Parathyroid adenoma (tissue), 2 donors: ENCODE data around the gene CD19.
"Not testable (repeated sequence)": the region's sequence is repeated elsewhere in the genome, so short reads cannot be mapped to it uniquely, and the experiment has no call there.

Experiments
- H2AFZ ChIP-seq: fragments of 300-600 bp; sonication (generic); one replicate; pipeline ENCODE4 v1.7.0; 2017; ENCODE audit warnings: antibody characterized with exemption, mild to moderate bottlenecking
- H3K27ac ChIP-seq: fragments of 300-600 bp; sonication (generic); one replicate; pipeline ENCODE4 v1.7.0; 2017
- H3K27me3 ChIP-seq: fragments of 300-600 bp; sonication (generic); one replicate; pipeline ENCODE4 v1.7.0; 2017; ENCODE audit warnings: low read length; ENCODE audit not compliant: control insufficient read depth, insufficient read depth
- H3K36me3 ChIP-seq: fragments of 300-600 bp; sonication (generic); one replicate; pipeline ENCODE4 v1.7.0; 2017; ENCODE audit warnings: low read length; ENCODE audit not compliant: control insufficient read depth, insufficient read depth
- H3K4me1 ChIP-seq: fragments of 300-600 bp; sonication (generic); one replicate; pipeline ENCODE4 v1.7.0; 2017; ENCODE audit warnings: control low read depth
- H3K4me2 ChIP-seq: fragments of 300-600 bp; sonication (generic); one replicate; pipeline ENCODE4 v1.7.0; 2017; ENCODE audit warnings: low read length
- H3K4me3 ChIP-seq: fragments of 300-600 bp; sonication (generic); one replicate; pipeline ENCODE4 v1.7.0; 2017; ENCODE audit warnings: low read depth, low read length
- H3K79me2 ChIP-seq: fragments of 300-600 bp; sonication (generic); one replicate; pipeline ENCODE4 v1.7.0; 2017; ENCODE audit warnings: control low read depth
- H3K9ac ChIP-seq: fragments of 300-600 bp; sonication (generic); one replicate; pipeline ENCODE4 v1.7.0; 2017; ENCODE audit warnings: mild to moderate bottlenecking
- H3K9me3 ChIP-seq: fragments of 300-600 bp; sonication (generic); one replicate; pipeline ENCODE4 v1.7.0; 2017; ENCODE audit warnings: low read length; ENCODE audit not compliant: control insufficient read depth
- TF ChIP-seq, protein P1 (sequence below): fragments of 300-600 bp; sonication (generic); IDR thresholded peaks from one replicate; pipeline ENCODE4 v1.7.0; 2017; ENCODE audit warnings: antibody characterized with exemption, mild to moderate bottlenecking
- donor health status: primary hyperparathyroidism.

CD19 gene

GRCh38 chr16:28925386-28926228 is 6.2 kb upstream of the CD19 start:
- peak overlapping the region; percentile 95 for H3K27ac ChIP-seq
- H3K4me2 ChIP-seq, result peak overlapping the region; percentile 96
- H3K27me3 ChIP-seq, result no peaks in the 10 kb centered on the region
- peaks cover 3% of the 10 kb centered on the region for H3K79me2 ChIP-seq
- H3K36me3 ChIP-seq, result no peaks in the 10 kb centered on the region
- peak overlapping the region; percentile 94 for H3K4me3 ChIP-seq
- peak overlapping the region; percentile 73 for H3K9ac ChIP-seq
- peaks cover 15% of the 10 kb centered on the region for H3K4me1 ChIP-seq
- no peaks in the 10 kb centered on the region for H3K9me3 ChIP-seq
- TF ChIP-seq, protein P1, sequence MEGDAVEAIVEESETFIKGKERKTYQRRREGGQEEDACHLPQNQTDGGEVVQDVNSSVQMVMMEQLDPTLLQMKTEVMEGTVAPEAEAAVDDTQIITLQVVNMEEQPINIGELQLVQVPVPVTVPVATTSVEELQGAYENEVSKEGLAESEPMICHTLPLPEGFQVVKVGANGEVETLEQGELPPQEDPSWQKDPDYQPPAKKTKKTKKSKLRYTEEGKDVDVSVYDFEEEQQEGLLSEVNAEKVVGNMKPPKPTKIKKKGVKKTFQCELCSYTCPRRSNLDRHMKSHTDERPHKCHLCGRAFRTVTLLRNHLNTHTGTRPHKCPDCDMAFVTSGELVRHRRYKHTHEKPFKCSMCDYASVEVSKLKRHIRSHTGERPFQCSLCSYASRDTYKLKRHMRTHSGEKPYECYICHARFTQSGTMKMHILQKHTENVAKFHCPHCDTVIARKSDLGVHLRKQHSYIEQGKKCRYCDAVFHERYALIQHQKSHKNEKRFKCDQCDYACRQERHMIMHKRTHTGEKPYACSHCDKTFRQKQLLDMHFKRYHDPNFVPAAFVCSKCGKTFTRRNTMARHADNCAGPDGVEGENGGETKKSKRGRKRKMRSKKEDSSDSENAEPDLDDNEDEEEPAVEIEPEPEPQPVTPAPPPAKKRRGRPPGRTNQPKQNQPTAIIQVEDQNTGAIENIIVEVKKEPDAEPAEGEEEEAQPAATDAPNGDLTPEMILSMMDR, result no peak
- H2AFZ ChIP-seq, result peak overlapping the region; percentile 87

DNA sequence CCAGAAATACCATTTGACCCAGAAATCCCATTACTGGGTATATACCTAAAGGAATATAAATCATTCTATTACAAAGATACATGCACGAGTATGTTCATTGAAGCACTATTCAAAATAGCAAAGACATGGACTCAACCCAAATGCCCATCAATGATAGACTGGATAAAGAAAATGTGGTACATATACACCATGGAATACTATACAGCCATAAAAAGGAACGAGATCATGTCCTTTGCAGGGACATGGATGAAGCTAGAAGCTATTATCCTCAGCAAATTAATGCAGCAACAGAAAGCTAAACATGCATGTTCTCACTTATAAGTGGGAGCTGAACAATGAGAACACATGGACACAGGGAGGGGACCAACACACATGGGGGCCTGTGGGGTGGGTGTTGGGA is 5.5 kb upstream of the CD19 start:
- peak overlapping the region; percentile 87 for H2AFZ ChIP-seq
- H3K9me3 ChIP-seq, H3K36me3 ChIP-seq, H3K79me2 ChIP-seq, H3K9ac ChIP-seq, H3K27me3 ChIP-seq: not testable (repeated sequence)
- peak overlapping the region; percentile 94 for H3K4me3 ChIP-seq
- H3K27ac ChIP-seq, result peak overlapping the region; percentile 95
- peaks cover 15% of the 10 kb centered on the region for H3K4me1 ChIP-seq
- peak overlapping the region; percentile 96 for H3K4me2 ChIP-seq

DNA sequence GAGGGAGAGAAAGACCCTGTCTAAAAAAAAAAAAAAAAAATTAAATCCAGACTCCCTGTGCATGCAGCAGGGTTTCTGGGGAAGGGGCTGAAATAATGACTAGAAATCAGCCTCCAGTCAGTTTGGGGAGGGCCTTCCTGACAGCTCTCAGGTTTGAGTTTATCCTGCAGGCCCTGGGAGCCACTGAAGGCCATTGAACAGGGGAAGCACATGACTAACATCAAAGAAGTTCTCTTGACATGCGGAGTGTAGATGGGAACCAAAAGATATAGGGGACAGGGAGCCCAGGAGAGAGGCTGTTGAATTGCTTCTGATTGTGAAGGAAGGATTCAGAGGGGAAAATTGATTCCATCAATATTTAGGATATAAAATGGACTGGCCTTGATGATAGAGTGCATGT is 4.0 kb upstream of the CD19 start:
- Histone ChIP-seq H3K79me2 (no peaks in the 10 kb centered on the region), H3K4me1 (peaks cover 15% of the 10 kb centered on the region), H3K27ac (no peak overlapping the region), H3K9me3 (no peaks in the 10 kb centered on the region), H3K4me2 (no peak overlapping the region), H3K27me3 (no peaks in the 10 kb centered on the region), H2AFZ (no peak overlapping the region), H3K4me3 (no peak overlapping the region), H3K36me3 (no peaks in the 10 kb centered on the region), H3K9ac (no peak overlapping the region)
- TF ChIP-seq, protein P1, result no peak

GRCh38 chr16:28930203-28930602 is 1.6 kb upstream of the CD19 start:
- Histone ChIP-seq H3K9me3 (no peaks in the 10 kb centered on the region), H3K4me2 (no peak overlapping the region), H3K4me1 (peaks cover 2% of the 10 kb centered on the region), H3K36me3 (no peaks in the 10 kb centered on the region), H3K9ac (no peak overlapping the region), H2AFZ (no peak overlapping the region), H3K4me3 (no peak overlapping the region), H3K27me3 (no peaks in the 10 kb centered on the region), H3K27ac (no peak overlapping the region), H3K79me2 (no peaks in the 10 kb centered on the region)
- TF ChIP-seq, protein P1, result no peak

GRCh38 chr16:28930652-28931051 is 1.1 kb upstream of the CD19 start:
- no peak overlapping the region for H3K4me3 ChIP-seq
- no peaks in the 10 kb centered on the region for H3K27me3 ChIP-seq
- peaks cover 2% of the 10 kb centered on the region for H3K4me1 ChIP-seq
- no peak overlapping the region for H2AFZ ChIP-seq
- no peaks in the 10 kb centered on the region for H3K79me2 ChIP-seq
- no peaks in the 10 kb centered on the region for H3K36me3 ChIP-seq
- no peak overlapping the region for H3K27ac ChIP-seq
- TF ChIP-seq, protein P1, result no peak
- H3K9ac ChIP-seq, result no peak overlapping the region
- no peaks in the 10 kb centered on the region for H3K9me3 ChIP-seq
- H3K4me2 ChIP-seq, result no peak overlapping the region
